H1 (cell line): ENCODE results near the gene CAPZA2. TPM values are rescaled to one million over a fixed set of nuclear protein-coding genes. Genes with fewer than 3 reads are reported as not detected.

Source experiments
- CTCF ChIA-PET: fragments of 300-600 bp; sonication (Branson Sonifier 250); formaldehyde crosslinking; loops from one replicate; lab custom pipeline; 2021; ENCODE audit not compliant: partially characterized antibody; lab: Charles Lee
- POLR2A ChIA-PET: fragments of 300-600 bp; sonication (Branson Sonifier 250); formaldehyde crosslinking; loops from one replicate; lab custom pipeline; 2021; ENCODE audit warnings: inconsistent platforms; ENCODE audit not compliant: partially characterized antibody; lab: Charles Lee
- DNase-seq, 2 experiments: peaks; one replicate each; pipeline versions ENCODE4 v3.0.0 to v3.0.0-alpha.2; 2010 to 2022; ENCODE audit warnings: low spot score in 2 of 2, low read depth in 1 of 2, mixed read lengths in 1 of 2
- FAIRE-seq: peaks from 2 replicates; lab custom pipeline; 2011; peaks lifted over from hg19 to GRCh38; lab: Jason Lieb, UNC
- H2AFZ ChIP-seq: 2 replicates; pipeline ENCODE4 v1.8.1; 2012; ENCODE audit warnings: low read length, inconsistent platforms
- H2AK5ac ChIP-seq: 2 replicates; pipeline ENCODE4 v1.6.1; 2013; ENCODE audit warnings: low read depth, low read length
- H2BK120ac ChIP-seq: replicated peaks from 2 replicates; pipeline ENCODE3; 2013; ENCODE audit warnings: low read depth, low read length, inconsistent platforms
- H2BK12ac ChIP-seq: 2 replicates; pipeline ENCODE4 v1.6.1; 2013; ENCODE audit warnings: low read depth, low read length
- H2BK15ac ChIP-seq: 2 replicates; pipeline ENCODE4 v1.6.1; 2013; ENCODE audit warnings: low read length
- H2BK20ac ChIP-seq: 2 replicates; pipeline ENCODE4 v1.6.1; 2013; ENCODE audit warnings: low read length
- H2BK5ac ChIP-seq: 2 replicates; pipeline ENCODE4 v1.6.1; 2013; ENCODE audit warnings: low read depth, low read length
- H3K14ac ChIP-seq: 2 replicates; pipeline ENCODE4 v1.6.1; 2013; ENCODE audit warnings: inconsistent platforms; ENCODE audit not compliant: insufficient read length
- H3K18ac ChIP-seq: 2 replicates; pipeline ENCODE4 v1.6.1; 2013; ENCODE audit warnings: low read length; ENCODE audit errors: extremely low read depth
- H3K23ac ChIP-seq: 2 replicates; pipeline ENCODE4 v1.6.1; 2013; ENCODE audit warnings: inconsistent platforms; ENCODE audit not compliant: insufficient read length
- H3K23me2 ChIP-seq: 2 replicates; pipeline ENCODE4 v1.6.1; 2013; ENCODE audit warnings: low read depth, low read length
- H3K27ac ChIP-seq: 2 replicates; pipeline ENCODE4 v1.6.1; 2011; ENCODE audit warnings: low read depth, low read length, inconsistent platforms
- H3K27me3 ChIP-seq, 4 experiments: replicated peaks in 1 of 4; 1 replicate in 1 of 4; 2 replicates in 3 of 4; pipeline versions ENCODE4 v1.6.1 to v1.8.1; 2011 to 2013; ENCODE audit warnings: low read length in 3 of 4, mild to moderate bottlenecking in 3 of 4, inconsistent platforms in 2 of 4, mixed read lengths in 2 of 4, moderate library complexity in 1 of 4; ENCODE audit not compliant: control insufficient read depth in 3 of 4, insufficient read depth in 3 of 4; ENCODE audit errors: extremely low read depth in 1 of 4
- H3K36me3 ChIP-seq, 4 experiments: 2 replicates each; pipeline versions ENCODE4 v1.6.1 to v1.8.1; 2011 to 2013; ENCODE audit warnings: mild to moderate bottlenecking in 4 of 4, low read length in 3 of 4, moderate library complexity in 2 of 4, control low read depth in 1 of 4, inconsistent platforms in 1 of 4; ENCODE audit not compliant: insufficient read depth in 4 of 4, control insufficient read depth in 2 of 4
- H3K4ac ChIP-seq: replicated peaks from 2 replicates; pipeline ENCODE3; 2013; ENCODE audit warnings: low read length, low read depth, mixed read lengths, inconsistent platforms; ENCODE audit not compliant: insufficient read length
- H3K4me1 ChIP-seq, 4 experiments: replicated peaks in 1 of 4; 1 replicate in 1 of 4; 2 replicates in 3 of 4; pipeline versions ENCODE4 v1.6.1 to v1.8.1; 2011 to 2013; ENCODE audit warnings: low read length in 3 of 4, inconsistent platforms in 2 of 4, mixed read lengths in 1 of 4; ENCODE audit not compliant: insufficient read depth in 4 of 4, control insufficient read depth in 3 of 4
- H3K4me2 ChIP-seq, 2 experiments: 2 replicates each; pipeline versions ENCODE4 v1.6.1 to v1.8.1; 2011 to 2013; ENCODE audit warnings: low read depth in 2 of 2, low read length in 2 of 2, control low read depth in 1 of 2, inconsistent platforms in 1 of 2, mild to moderate bottlenecking in 1 of 2; ENCODE audit not compliant: insufficient read depth in 1 of 2
- H3K4me3 ChIP-seq, 4 experiments: fragments of 200-600, 300-600 bp in 1 of 4; sonication (generic), shearing (Covaris generic), sonication (Bioruptor Twin) in 1 of 4; 2 replicates each; pipeline versions ENCODE4 v1.5.1 to v1.8.1; 2011 to 2016; ENCODE audit warnings: low read length in 4 of 4, low read depth in 3 of 4, control low read depth in 2 of 4, inconsistent platforms in 2 of 4, mild to moderate bottlenecking in 2 of 4, mixed read lengths in 1 of 4, moderate library complexity in 1 of 4; ENCODE audit not compliant: insufficient read depth in 2 of 4; ENCODE audit errors: extremely low read depth in 1 of 4
- H3K56ac ChIP-seq: replicated peaks from 2 replicates; pipeline ENCODE3; 2013; ENCODE audit warnings: low read depth, mild to moderate bottlenecking, mixed read lengths, low read length, inconsistent platforms; ENCODE audit not compliant: insufficient read length
- H3K79me1 ChIP-seq: 2 replicates; pipeline ENCODE4 v1.6.1; 2013; ENCODE audit warnings: low read depth, low read length, control low read depth
- H3K79me2 ChIP-seq, 2 experiments: 2 replicates each; pipeline versions ENCODE4 v1.6.1 to v1.8.1; 2012 to 2013; ENCODE audit warnings: low read length in 2 of 2, mild to moderate bottlenecking in 2 of 2, inconsistent platforms in 1 of 2; ENCODE audit not compliant: insufficient read depth in 2 of 2, control insufficient read depth in 1 of 2
- H3K9ac ChIP-seq, 4 experiments: replicated peaks in 1 of 4; 1 replicate in 1 of 4; 2 replicates in 3 of 4; pipeline versions ENCODE4 v1.6.1 to v1.8.1; 2011 to 2013; ENCODE audit warnings: low read depth in 3 of 4, low read length in 3 of 4, control low read depth in 2 of 4, mild to moderate bottlenecking in 2 of 4, moderate library complexity in 2 of 4, inconsistent platforms in 1 of 4; ENCODE audit errors: extremely low read depth in 1 of 4
- H3K9me3 ChIP-seq, 2 experiments: 2 replicates each; pipeline versions ENCODE4 v1.6.1 to v1.8.1; 2012 to 2013; ENCODE audit warnings: mild to moderate bottlenecking in 2 of 2, moderate library complexity in 2 of 2, control low read depth in 1 of 2, inconsistent platforms in 1 of 2, low read depth in 1 of 2, low read length in 1 of 2, mixed read lengths in 1 of 2; ENCODE audit not compliant: insufficient read depth in 2 of 2
- H4K20me1 ChIP-seq, 2 experiments: replicated peaks in 1 of 2; 2 replicates each; pipeline versions ENCODE3 to v1.8.1; 2011 to 2013; ENCODE audit warnings: inconsistent platforms in 2 of 2, low read length in 2 of 2, mild to moderate bottlenecking in 1 of 2; ENCODE audit not compliant: insufficient read depth in 2 of 2, control insufficient read depth in 1 of 2
- H4K5ac ChIP-seq: 2 replicates; pipeline ENCODE4 v1.6.1; 2013; ENCODE audit warnings: low read length, low read depth, mixed read lengths, inconsistent platforms; ENCODE audit not compliant: insufficient read length
- H4K8ac ChIP-seq: 2 replicates; pipeline ENCODE4 v1.8.0; 2013; ENCODE audit warnings: mild to moderate bottlenecking, moderate library complexity, low read length, inconsistent platforms; ENCODE audit not compliant: insufficient read depth; ENCODE audit errors: extremely low read depth
- H4K91ac ChIP-seq: replicated peaks from 2 replicates; pipeline ENCODE3; 2013; ENCODE audit warnings: low read length, mixed read lengths, inconsistent platforms; ENCODE audit not compliant: insufficient read length
- ATF2 ChIP-seq: IDR thresholded peaks from 2 replicates; pipeline ENCODE4 v1.6.1; 2012; ENCODE audit warnings: low read length, inconsistent platforms
- CBX5 ChIP-seq: fragments of 300-800, 300-1000 bp; sonication (generic); IDR thresholded peaks from 2 replicates; pipeline ENCODE4 v1.7.1; 2016; ENCODE audit warnings: antibody characterized with exemption, low read length, low read depth
- CREB1 ChIP-seq: IDR thresholded peaks from 2 replicates; pipeline ENCODE4 v1.6.1; 2012; ENCODE audit warnings: inconsistent platforms
- CTBP2 ChIP-seq: IDR thresholded peaks from 2 replicates; pipeline ENCODE4 v1.7.0; 2011; ENCODE audit warnings: borderline replicate concordance, mild to moderate bottlenecking, moderate library complexity, mixed read lengths, low read length; ENCODE audit not compliant: insufficient read depth, insufficient read length
- JUND ChIP-seq: IDR thresholded peaks from 2 replicates; pipeline ENCODE4 v1.6.1; 2011; ENCODE audit warnings: mild to moderate bottlenecking, improper control_type of control experiment, low read length
- POLR2AphosphoS5 ChIP-seq: IDR thresholded peaks from 2 replicates; pipeline ENCODE4 v1.6.1; 2011; ENCODE audit warnings: low read depth, low read length
- RAD21 ChIP-seq, 2 experiments: IDR thresholded peaks in 1 of 2; conservative IDR thresholded peaks in 1 of 2; 2 replicates each; pipeline ENCODE4 v1.6.1; 2011; ENCODE audit warnings: low read depth in 2 of 2, low read length in 2 of 2, improper control_type of control experiment in 1 of 2, inconsistent platforms in 1 of 2, mild to moderate bottlenecking in 1 of 2, moderate library complexity in 1 of 2
- RXRA ChIP-seq: IDR thresholded peaks from 2 replicates; pipeline ENCODE4 v1.6.1; 2011; ENCODE audit warnings: low read depth, mild to moderate bottlenecking, low read length, moderate library complexity; ENCODE audit not compliant: insufficient read depth
- SIRT6 ChIP-seq: IDR thresholded peaks from one replicate; pipeline ENCODE4 v1.7.1; 2012; ENCODE audit warnings: low read length, inconsistent platforms
- SUZ12 ChIP-seq: fragments of 200-600 bp; sonication (generic); IDR thresholded peaks from 2 replicates; pipeline ENCODE4 v1.6.1; 2012; ENCODE audit warnings: mild to moderate bottlenecking, inconsistent platforms, low read length, moderate library complexity, mixed read lengths
- WGBS, 2 experiments: shearing (Covaris generic) in 1 of 2; methylation state at CpG; one replicate each; pipeline versions ENCODE4 v1.1.6 to v1.1.7; 2013 to 2015; ENCODE audit warnings: low lambda C conversion rate in 2 of 2, mixed read lengths in 2 of 2, inconsistent platforms in 1 of 2, low coverage in 1 of 2, missing lambda C conversion rate in 1 of 2; ENCODE audit not compliant: insufficient replicate concordance in 2 of 2, insufficient coverage in 1 of 2, insufficient read length in 1 of 2; ENCODE audit errors: extremely low coverage in 1 of 2, missing lambda C conversion rate in 1 of 2; 5-methylcytosine and 5-hydroxymethylcytosine counted together
- polyA plus RNA-seq, 7 experiments: library from polyadenylated mRNA; depleted of rRNA in 3 of 7; stranded (reverse) in 5 of 7; unstranded in 2 of 7; fragments of >200 nt in 5 of 7; fragments of 200-250 nt in 2 of 7; gene quantifications; 1 replicate in 5 of 7; 2 replicates in 1 of 7; 4 replicates in 1 of 7; pipeline versions ENCODE4 v1.2.1 to v1.2.3, GENCODE V29; 2011 to 2013; ENCODE audit warnings: missing spikeins in 2 of 7, mixed read lengths in 2 of 7
- total RNA-seq: library from RNA; stranded (reverse); fragmentation: NEBNext Ultra II Directional; extraction: Animal tissue kit (Norgen Biotek cat#: 25700); gene quantifications from 2 replicates; pipeline ENCODE4 v1.2.1, GENCODE V29; 2021

CAPZA2 gene
- total and polyA plus RNA-seq, 2 of the 8 experiments (the other 6 are each of a cell fraction or from before 2014, with no cell fraction given), result 33.2 to 145 TPM

- Histone ChIP-seq H3K56ac (no peak overlapping the region), H3K23me2 (peaks cover 3% of the 10 kb centered on the region), H3K27me3 (no peaks in the 10 kb centered on the region), H4K5ac (no peak overlapping the region), H4K91ac (no peak overlapping the region), H3K4me2 (no peak overlapping the region; a peak in 1 of 4 replicates), H2BK15ac (no peak overlapping the region), H3K79me2 (peaks cover 0 to 17% of the 10 kb centered on the region in 2 experiments; a peak in 2 of 4 replicates), H4K20me1 (no peaks in the 10 kb centered on the region), H2BK120ac (no peak overlapping the region), H3K18ac (no peak overlapping the region), H3K4ac (no peak overlapping the region), H2AFZ (no peak overlapping the region), H3K4me1 (peaks cover 0 to 9% (median 4%) of the 10 kb centered on the region in 4 experiments; a peak in 3 of 7 replicates), H2AK5ac (no peak overlapping the region), H3K79me1 (no peaks in the 10 kb centered on the region), H3K14ac (no peak overlapping the region), H3K36me3 (no peaks in the 10 kb centered on the region), H2BK20ac (no peak overlapping the region), H3K9ac (no peak overlapping the region), H3K4me3 (no peak overlapping the region; a peak in 1 of 8 replicates), H4K8ac (no peak overlapping the region), H2BK12ac (no peak overlapping the region), H3K9me3 (no peaks in the 10 kb centered on the region), H3K23ac (no peak overlapping the region), H2BK5ac (no peak overlapping the region), H3K27ac (no peak overlapping the region)
- TF ChIP-seq POLR2AphosphoS5 (no peak), JUND (no peak), CBX5 (no peak), SIRT6 (no peak), CREB1 (no peak), RXRA (no peak), ATF2 (no peak), RAD21 (IDR thresholded peaks at IDR 0.05 in 1 of 2, conservative IDR thresholded peaks at IDR 0.05 in 1 of 2; ENCODE audit: low read depth in 2 of 2, low read length in 2 of 2) (no peak), CTBP2 (no peak), SUZ12 (no peak)
- FAIRE-seq (no peak), DNase-seq (no peak)
- ChIA-PET POLR2A (interaction anchor here (1.1 to 3.4 kb wide), 2 partner anchors 18 to 115 kb away, joined by 3 to 34 read pairs; no protein-coding TSS in a partner anchor), CTCF (interaction anchor here (0.8 to 1.7 kb wide), 2 partner anchors 19 to 25 kb away, joined by 3 to 4 read pairs; no protein-coding TSS in a partner anchor)
- WGBS, 2 experiments, result 86% methylated on average over 17 of the region's 17 CpGs; no CpG with 5 or more reads in 1 of the 2 experiments
These were observed 89.2 kb downstream of the CAPZA2 start for GRCh38 chr7:116951366-116952292.
